PC-3 (cell line): ENCODE measurements around the gene DDX47. TPM values are rescaled to one million over a fixed set of nuclear protein-coding genes. Genes with fewer than 3 reads are reported as not detected.

Source experiments
- ATAC-seq: fragments of 200-7000 bp; cut with Tn5 transposase; 2 replicates; pipeline ENCODE4 v1.9.1; 2020; ENCODE audit warnings: mild to moderate bottlenecking, moderate library complexity
- BruUV-seq: library from RNA; stranded (reverse); fragments of 400-500 nt; replicated peaks from 2 replicates; lab custom pipeline; 2021; lab: Mats Ljungman, UMichigan
- CTCF ChIA-PET: fragments of 300-600 bp; sonication (Branson Sonifier 250); formaldehyde crosslinking; loops from one replicate; lab custom pipeline; 2022; ENCODE audit warnings: antibody characterized with exemption; lab: Charles Lee
- POLR2A ChIA-PET: fragments of 300-600 bp; sonication (Branson Sonifier 250); formaldehyde crosslinking; loops from one replicate; lab custom pipeline; 2022; ENCODE audit warnings: antibody characterized with exemption; ENCODE audit not compliant: unreplicated experiment; lab: Charles Lee
- DNase-seq: peaks from one replicate; pipeline ENCODE4 v3.0.0-alpha.2; 2015
- H2AFZ ChIP-seq: fragments of 300-600 bp; sonication (generic); 2 replicates; pipeline ENCODE4 v1.6.0; 2016; ENCODE audit warnings: antibody characterized with exemption, low read length
- H3F3A ChIP-seq: fragments of 300-600 bp; sonication (generic); one replicate; pipeline ENCODE4 v1.6.0; 2017; ENCODE audit warnings: antibody characterized with exemption, low read length, control low read depth, mild to moderate bottlenecking; ENCODE audit not compliant: unreplicated experiment
- H3K27ac ChIP-seq: fragments of 300-600 bp; sonication (generic); 2 replicates; pipeline ENCODE4 v1.5.1; 2016; ENCODE audit warnings: mild to moderate bottlenecking, low read length
- H3K27me3 ChIP-seq: fragments of 300-600 bp; sonication (generic); 2 replicates; pipeline ENCODE4 v1.6.1; 2016; ENCODE audit warnings: low read length, mixed read lengths
- H3K36me3 ChIP-seq: fragments of 300-600 bp; sonication (generic); 2 replicates; pipeline ENCODE4 v1.6.1; 2016; ENCODE audit warnings: low read depth, mixed run types, low read length, mixed read lengths
- H3K4me1 ChIP-seq: fragments of 300-600 bp; sonication (generic); 2 replicates; pipeline ENCODE4 v1.5.1; 2016; ENCODE audit warnings: low read length; ENCODE audit not compliant: insufficient read depth
- H3K4me2 ChIP-seq: fragments of 300-600 bp; sonication (generic); 2 replicates; pipeline ENCODE4 v1.6.0; 2016; ENCODE audit warnings: low read length
- H3K4me3 ChIP-seq: fragments of 300-600 bp; sonication (generic); 2 replicates; pipeline ENCODE4 v1.5.1; 2016; ENCODE audit warnings: mild to moderate bottlenecking, low read length, mixed read lengths
- H3K79me2 ChIP-seq: fragments of 300-600 bp; sonication (generic); 2 replicates; pipeline ENCODE4 v1.6.1; 2017; ENCODE audit warnings: low read length, mixed read lengths
- H3K9ac ChIP-seq: fragments of 300-600 bp; sonication (generic); 2 replicates; pipeline ENCODE4 v1.6.0; 2016; ENCODE audit warnings: mild to moderate bottlenecking, low read length
- H3K9me2 ChIP-seq: fragments of 300-600 bp; sonication (generic); replicated peaks from 2 replicates; pipeline ENCODE4 v1.6.1; 2016; ENCODE audit warnings: mixed run types, low read length, mixed read lengths
- H3K9me3 ChIP-seq: fragments of 300-600 bp; sonication (generic); 2 replicates; pipeline ENCODE4 v1.6.1; 2016; ENCODE audit warnings: low read length, mixed read lengths
- H4K20me1 ChIP-seq: fragments of 300-600 bp; sonication (generic); 2 replicates; pipeline ENCODE4 v1.6.1; 2016; ENCODE audit warnings: low read length, mixed read lengths
- EZH2 ChIP-seq: fragments of 300-600 bp; sonication (generic); IDR thresholded peaks from one replicate; pipeline ENCODE4 v1.6.1; 2017; ENCODE audit warnings: antibody characterized with exemption, mild to moderate bottlenecking, low read length; ENCODE audit not compliant: unreplicated experiment
- EZH2phosphoT487 ChIP-seq: fragments of 300-600 bp; sonication (generic); IDR thresholded peaks from 2 replicates; pipeline ENCODE4 v1.6.1; 2018; ENCODE audit warnings: mild to moderate bottlenecking, antibody characterized with exemption, low read length, borderline replicate concordance
- intact Hi-C: fragments of 100-400 bp; cut with micrococcal nuclease; formaldehyde crosslinking; loops from 2 replicates; pipeline ENCODE4 v1.9.0; 2023
- total RNA-seq: library from RNA; depleted of rRNA; stranded (reverse); fragments of >200 nt; gene quantifications from 2 replicates; pipeline ENCODE4 v1.2.3, GENCODE V29; 2014
- TF ChIP-seq, protein P1 (sequence below): fragments of 300-600 bp; sonication (generic); conservative IDR thresholded peaks from 2 replicates; pipeline ENCODE4 v1.5.1; 2017; ENCODE audit warnings: antibody characterized with exemption, low read depth, mild to moderate bottlenecking, low read length

The DDX47 gene
- total RNA-seq, 1 experiment from 2014 or later: 58.9 TPM

DNA sequence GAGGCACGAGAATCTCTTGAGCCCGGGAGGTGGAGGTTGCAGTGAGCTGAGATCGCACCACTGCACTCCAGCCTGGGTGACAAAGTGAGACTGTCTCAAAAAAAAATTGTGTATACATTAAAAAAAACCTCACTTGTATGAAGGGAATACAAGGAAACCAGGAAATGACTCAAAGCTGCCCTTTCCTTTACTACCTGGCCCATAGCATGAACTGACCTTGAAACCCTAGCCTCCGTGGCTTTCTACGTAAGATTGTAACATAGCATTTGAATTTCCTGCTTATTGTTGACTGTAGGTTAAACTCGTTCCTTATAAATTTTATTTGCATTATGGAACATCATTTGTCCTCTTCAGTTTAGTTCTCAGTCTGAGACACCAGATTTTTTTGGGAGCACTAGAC, 9.1 kb upstream of the DDX47 start:
- CTCF ChIA-PET: interaction anchor here (0.7 kb wide), 1 partner anchor 41 kb away, joined by 4 read pairs; no protein-coding TSS in a partner anchor
- Histone ChIP-seq H3K27ac (peak overlapping the region; percentile 100), H3K4me2 (peak overlapping the region; percentile 81), H3K4me3 (peak overlapping the region; percentile 62), H3K9ac (peak overlapping the region; percentile 97), H3F3A (no peaks in the 10 kb centered on the region), H3K9me3 (no peaks in the 10 kb centered on the region), H4K20me1 (no peaks in the 10 kb centered on the region), H3K9me2 (no peaks in the 10 kb centered on the region), H3K79me2 (no peaks in the 10 kb centered on the region), H3K36me3 (no peaks in the 10 kb centered on the region), H3K4me1 (peaks cover 68% of the 10 kb centered on the region), H2AFZ (no peak overlapping the region), H3K27me3 (no peaks in the 10 kb centered on the region)
- BruUV-seq: no TSS peak
- TF ChIP-seq, protein P1, sequence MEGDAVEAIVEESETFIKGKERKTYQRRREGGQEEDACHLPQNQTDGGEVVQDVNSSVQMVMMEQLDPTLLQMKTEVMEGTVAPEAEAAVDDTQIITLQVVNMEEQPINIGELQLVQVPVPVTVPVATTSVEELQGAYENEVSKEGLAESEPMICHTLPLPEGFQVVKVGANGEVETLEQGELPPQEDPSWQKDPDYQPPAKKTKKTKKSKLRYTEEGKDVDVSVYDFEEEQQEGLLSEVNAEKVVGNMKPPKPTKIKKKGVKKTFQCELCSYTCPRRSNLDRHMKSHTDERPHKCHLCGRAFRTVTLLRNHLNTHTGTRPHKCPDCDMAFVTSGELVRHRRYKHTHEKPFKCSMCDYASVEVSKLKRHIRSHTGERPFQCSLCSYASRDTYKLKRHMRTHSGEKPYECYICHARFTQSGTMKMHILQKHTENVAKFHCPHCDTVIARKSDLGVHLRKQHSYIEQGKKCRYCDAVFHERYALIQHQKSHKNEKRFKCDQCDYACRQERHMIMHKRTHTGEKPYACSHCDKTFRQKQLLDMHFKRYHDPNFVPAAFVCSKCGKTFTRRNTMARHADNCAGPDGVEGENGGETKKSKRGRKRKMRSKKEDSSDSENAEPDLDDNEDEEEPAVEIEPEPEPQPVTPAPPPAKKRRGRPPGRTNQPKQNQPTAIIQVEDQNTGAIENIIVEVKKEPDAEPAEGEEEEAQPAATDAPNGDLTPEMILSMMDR: no peak
- TF ChIP-seq EZH2 (no peak), EZH2phosphoT487 (no peak)
- POLR2A ChIA-PET: interaction anchor here (0.6 to 1.1 kb wide), 7 partner anchors 15 to 297 kb away, joined by 3 to 5 read pairs (median 4); partner anchors contain the start of gene GPRC5A
- intact Hi-C loops: loop anchor here (5.0 to 10.0 kb wide), 2 partner anchors 33 to 291 kb away; no protein-coding TSS in a partner anchor
- ATAC-seq (peak; percentile 62), DNase-seq (peak; percentile 91)

DNA sequence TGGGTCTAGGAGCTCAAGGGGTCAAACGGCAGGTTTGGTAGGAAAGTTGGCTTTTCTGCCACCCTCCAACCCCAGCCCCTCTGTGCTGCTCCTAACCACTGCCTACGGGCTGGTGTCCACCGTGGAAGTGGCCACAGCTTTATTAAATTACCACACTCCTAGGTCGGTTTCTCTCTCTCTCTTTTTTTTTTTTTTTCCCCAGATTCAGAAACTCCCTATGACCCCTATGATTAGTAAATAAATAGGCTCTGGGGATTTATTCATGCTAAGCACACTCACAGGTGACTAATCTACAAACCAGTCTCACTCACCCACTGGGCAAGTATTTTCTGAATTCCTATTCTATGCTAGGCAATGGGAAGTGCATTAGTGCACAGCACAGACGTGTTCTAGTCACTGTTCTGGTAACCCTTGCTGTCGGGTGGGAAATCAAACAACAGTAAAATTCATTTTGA, 8.7 kb upstream of the DDX47 start:
- H2AFZ ChIP-seq: no peak overlapping the region
- ATAC-seq (peak; percentile 68), DNase-seq (peak; percentile 94)
- H3K9me2 ChIP-seq: no peaks in the 10 kb centered on the region
- TF ChIP-seq EZH2: no peak
- no peak for TF ChIP-seq EZH2phosphoT487
- TF ChIP-seq, protein P1: no peak
- no peaks in the 10 kb centered on the region for H3K9me3 ChIP-seq
- CTCF ChIA-PET: interaction anchor here (0.7 kb wide), 1 partner anchor 40 kb away, joined by 4 read pairs; no protein-coding TSS in a partner anchor
- peaks cover 72% of the 10 kb centered on the region for H3K4me1 ChIP-seq
- H3K4me3 ChIP-seq: peak overlapping the region; percentile 62
- no TSS peak for BruUV-seq
- POLR2A ChIA-PET: interaction anchor here (0.6 to 0.7 kb wide), 3 partner anchors 68 to 297 kb away, joined by 3 to 4 read pairs (median 3); partner anchors contain the start of gene GPRC5A
- peak overlapping the region; percentile 100 for H3K27ac ChIP-seq
- peak overlapping the region; percentile 81 for H3K4me2 ChIP-seq
- peak overlapping the region; percentile 97 for H3K9ac ChIP-seq
- H3K79me2 ChIP-seq: no peaks in the 10 kb centered on the region
- no peaks in the 10 kb centered on the region for H4K20me1 ChIP-seq
- H3K27me3 ChIP-seq: no peaks in the 10 kb centered on the region
- intact Hi-C loops: loop anchor here (5.0 to 10.0 kb wide), 2 partner anchors 33 to 290 kb away; no protein-coding TSS in a partner anchor
- no peaks in the 10 kb centered on the region for H3F3A ChIP-seq
- H3K36me3 ChIP-seq: no peaks in the 10 kb centered on the region
